Liver (tissue), 9 donors: ENCODE measurements around the gene TRMT61B. TPM values are rescaled to one million over a fixed set of nuclear protein-coding genes. Genes with fewer than 3 reads are reported as not detected.

Experiments used
- DNase-seq: peaks from one replicate; pipeline ENCODE4 v3.0.0-alpha.2; 2017; ENCODE audit warnings: low spot score
- H3K27ac ChIP-seq, 2 donors: one replicate each; pipeline ENCODE4 v1.7.0; 2013; ENCODE audit warnings: inconsistent platforms in 2 of 2, low read length in 2 of 2, control low read depth in 1 of 2, low read depth in 1 of 2, mild to moderate bottlenecking in 1 of 2
- H3K27me3 ChIP-seq, 4 donors: one replicate each; pipeline versions ENCODE4 v1.6.1 to v1.7.0; 2013; ENCODE audit warnings: low read length in 3 of 4, inconsistent platforms in 1 of 4, mild to moderate bottlenecking in 1 of 4, moderate library complexity in 1 of 4; ENCODE audit not compliant: control insufficient read depth in 4 of 4, insufficient read depth in 4 of 4
- H3K36me3 ChIP-seq, 4 donors: one replicate each; pipeline versions ENCODE4 v1.6.1 to v1.7.0; 2013; ENCODE audit warnings: low read length in 3 of 4, mild to moderate bottlenecking in 3 of 4, low read depth in 1 of 4, moderate library complexity in 1 of 4; ENCODE audit not compliant: control insufficient read depth in 4 of 4, insufficient read depth in 3 of 4
- H3K4me1 ChIP-seq, 4 donors: one replicate each; pipeline versions ENCODE4 v1.6.1 to v1.7.0; 2013; ENCODE audit warnings: low read length in 3 of 4, mild to moderate bottlenecking in 3 of 4, moderate library complexity in 1 of 4; ENCODE audit not compliant: control insufficient read depth in 4 of 4, insufficient read depth in 4 of 4
- H3K4me3 ChIP-seq, 3 donors: one replicate each; pipeline versions ENCODE4 v1.6.1 to v1.7.0; 2013; ENCODE audit warnings: low read length in 3 of 3, control low read depth in 1 of 3, low read depth in 1 of 3, mild to moderate bottlenecking in 1 of 3
- H3K9ac ChIP-seq, 2 donors: one replicate each; pipeline ENCODE4 v1.7.0; 2013; ENCODE audit warnings: low read length in 2 of 2, mild to moderate bottlenecking in 2 of 2, moderate library complexity in 2 of 2, control low read depth in 1 of 2, low read depth in 1 of 2
- H3K9me3 ChIP-seq, 4 donors: one replicate each; pipeline versions ENCODE4 v1.6.1 to v1.7.0; 2013; ENCODE audit warnings: low read length in 3 of 4; ENCODE audit not compliant: control insufficient read depth in 4 of 4
- EGR1 ChIP-seq, 2 donors: IDR thresholded peaks; 2 replicates each; pipeline ENCODE4 v1.6.1; 2016 to 2018; ENCODE audit warnings: antibody characterized with exemption in 2 of 2, low read depth in 2 of 2
- FOXA1 ChIP-seq: IDR thresholded peaks from 2 replicates; pipeline ENCODE4 v1.6.1; 2016; ENCODE audit warnings: antibody characterized with exemption
- FOXA2 ChIP-seq: IDR thresholded peaks from 2 replicates; pipeline ENCODE4 v1.6.1; 2016; ENCODE audit warnings: antibody characterized with exemption
- GABPA ChIP-seq, 2 donors: IDR thresholded peaks in 1 of 2; conservative IDR thresholded peaks in 1 of 2; 2 replicates each; pipeline ENCODE4 v1.6.1; 2016; ENCODE audit warnings: antibody characterized with exemption in 2 of 2, mild to moderate bottlenecking in 1 of 2, moderate library complexity in 1 of 2
- HNF4A ChIP-seq, 2 donors: conservative IDR thresholded peaks; 2 replicates each; pipeline ENCODE4 v1.6.1; 2016; ENCODE audit warnings: antibody characterized with exemption in 2 of 2, mild to moderate bottlenecking in 2 of 2
- JUND ChIP-seq, 2 donors: IDR thresholded peaks; 2 replicates each; pipeline ENCODE4 v1.6.1; 2016; ENCODE audit warnings: antibody characterized with exemption in 2 of 2
- NR2F2 ChIP-seq: IDR thresholded peaks from 2 replicates; pipeline ENCODE4 v1.6.1; 2016; ENCODE audit warnings: antibody characterized with exemption
- RAD21 ChIP-seq, 2 donors: IDR thresholded peaks; 2 replicates each; pipeline ENCODE4 v1.6.1; 2016; ENCODE audit warnings: antibody characterized with exemption in 2 of 2, mild to moderate bottlenecking in 2 of 2
- RXRA ChIP-seq, 2 donors: IDR thresholded peaks; 2 replicates each; pipeline ENCODE4 v1.6.1; 2017 to 2018; ENCODE audit warnings: antibody characterized with exemption in 2 of 2, mild to moderate bottlenecking in 1 of 2
- TAF1 ChIP-seq: conservative IDR thresholded peaks from 2 replicates; pipeline ENCODE4 v1.6.1; 2016; ENCODE audit warnings: antibody characterized with exemption, mild to moderate bottlenecking
- YY1 ChIP-seq: IDR thresholded peaks from 2 replicates; pipeline ENCODE4 v1.6.1; 2016; ENCODE audit warnings: antibody characterized with exemption, mild to moderate bottlenecking
- WGBS: extraction: QIAGEN DNeasy Blood & Tissue Kit; methylation state at CpG from one replicate; pipeline ENCODE4 v1.1.7; 2013; 5-methylcytosine and 5-hydroxymethylcytosine counted together
- polyA plus RNA-seq, 2 donors: library from polyadenylated mRNA; stranded (reverse) in 1 of 2; unstranded in 1 of 2; fragments of 200-250 nt in 1 of 2; fragments of >200 nt in 1 of 2; fragmentation: Nextera tagmentation in 1 of 2; extraction: Ambion mirVana in 1 of 2; gene quantifications; one replicate each; pipeline versions ENCODE4 v1.2.1 to v1.2.3, GENCODE V29; 2013 to 2015
- total RNA-seq, 2 donors: library from RNA; depleted of rRNA; stranded (reverse); fragments of >200 nt; gene quantifications; one replicate each; pipeline ENCODE4 v1.2.3, GENCODE V29; 2014
- TF ChIP-seq, protein P1 (sequence below): IDR thresholded peaks from 2 replicates; pipeline ENCODE4 v1.6.1; 2016; ENCODE audit warnings: antibody characterized with exemption
- TF ChIP-seq, protein P2 (sequence below): fragments of 150-350 bp; IDR thresholded peaks from 2 replicates; pipeline ENCODE4 v1.5.1; 2017; ENCODE audit warnings: improper control_type of control experiment, low read depth, low read length; ENCODE audit not compliant: missing input control
- TF ChIP-seq, protein P3 (sequence below): IDR thresholded peaks from 2 replicates; pipeline ENCODE4 v1.6.1; 2016; ENCODE audit warnings: antibody characterized with exemption
- donor health status: healthy.
- donor health status: healthy.
- donor health status: healthy.
- donor health status: healthy.
- donor health status: healthy.

Gene TRMT61B
- total and polyA plus RNA-seq, 4 donors = 7.6 to 10.6 (median 9.7) TPM

DNA sequence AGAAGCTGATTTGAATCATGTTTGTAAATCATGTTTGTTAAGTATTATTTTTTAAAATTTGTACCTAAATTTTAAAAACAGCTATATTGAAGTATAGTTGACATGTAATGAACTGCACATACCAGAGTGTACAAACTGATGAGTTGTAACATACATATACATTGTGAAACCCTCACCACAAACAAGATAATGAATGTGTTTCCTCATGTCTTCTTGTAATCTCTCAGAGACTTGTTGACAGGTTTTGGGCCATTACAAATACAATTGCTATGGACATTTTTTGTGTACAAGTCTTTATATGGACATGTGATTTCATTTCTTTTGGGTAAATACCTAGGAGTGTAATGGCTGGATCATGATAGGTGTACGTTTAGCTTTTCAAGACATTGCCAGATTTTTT is 45.8 kb upstream of the TRMT61B start:
- Histone ChIP-seq H3K9ac (no peak overlapping the region), H3K9me3 (no peaks in the 10 kb centered on the region), H3K4me1 (no peaks in the 10 kb centered on the region), H3K27me3 (no peaks in the 10 kb centered on the region), H3K36me3 (peaks cover 4 to 47% (median 32%) of the 10 kb centered on the region in 4 donors), H3K27ac (no peak overlapping the region), H3K4me3 (no peak overlapping the region)
- DNase-seq = no peak
- WGBS = 93% methylated on average over 1 of the region's 1 CpG
- no peak for TF ChIP-seq TAF1
- TF ChIP-seq NR2F2 = no peak

DNA sequence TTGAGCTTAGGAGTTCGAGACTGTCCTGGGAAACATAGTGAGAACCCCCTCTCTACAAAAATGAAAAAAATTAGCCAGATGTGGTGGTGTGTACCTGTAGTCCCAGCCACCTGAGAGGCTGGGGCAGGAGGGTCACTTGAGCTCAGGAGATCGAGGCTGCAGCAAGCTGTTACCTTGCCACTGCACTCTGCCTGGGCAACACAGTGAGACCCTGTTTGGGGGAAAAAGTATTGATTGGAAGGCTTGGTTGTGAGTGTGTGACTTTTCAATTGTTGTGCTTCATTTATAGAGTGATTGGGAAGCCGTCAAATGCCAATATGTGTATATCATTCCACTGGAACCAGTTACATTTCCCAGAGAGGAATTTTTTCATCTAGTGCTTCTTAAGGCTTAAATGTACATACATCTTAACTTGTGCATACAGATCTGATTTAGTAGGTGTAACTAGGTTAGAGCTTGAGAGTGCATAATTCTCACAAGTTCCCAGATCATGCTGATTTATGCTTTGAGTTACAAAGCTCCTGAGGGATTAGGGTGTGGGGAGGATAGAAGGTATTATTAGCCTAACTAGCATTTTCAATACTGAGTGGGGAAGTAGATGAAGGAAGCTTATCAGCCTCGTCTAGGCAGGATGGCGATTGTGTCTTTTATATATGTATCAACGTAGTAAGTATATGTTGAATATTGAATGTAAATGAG is 39.7 kb upstream of the TRMT61B start:
- no peaks in the 10 kb centered on the region for H3K9me3 ChIP-seq
- H3K4me3 ChIP-seq = no peak overlapping the region
- DNase-seq = no peak
- no peak overlapping the region for H3K27ac ChIP-seq
- H3K4me1 ChIP-seq = no peaks in the 10 kb centered on the region
- no peaks in the 10 kb centered on the region for H3K27me3 ChIP-seq
- no peak overlapping the region for H3K9ac ChIP-seq
- H3K36me3 ChIP-seq = peaks cover 8 to 61% (median 46%) of the 10 kb centered on the region in 4 donors
- 90% methylated on average over 6 of the region's 6 CpGs for WGBS
- no peak for TF ChIP-seq TAF1
- no peak for TF ChIP-seq RXRA (IDR thresholded peaks at IDR 0.05)
- no peak for TF ChIP-seq YY1
- TF ChIP-seq HNF4A (conservative IDR thresholded peaks at IDR 0.05) = no peak
- no peak for TF ChIP-seq NR2F2
- TF ChIP-seq, protein P1, sequence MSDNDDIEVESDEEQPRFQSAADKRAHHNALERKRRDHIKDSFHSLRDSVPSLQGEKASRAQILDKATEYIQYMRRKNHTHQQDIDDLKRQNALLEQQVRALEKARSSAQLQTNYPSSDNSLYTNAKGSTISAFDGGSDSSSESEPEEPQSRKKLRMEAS = no peak
- no peak for TF ChIP-seq FOXA1
- TF ChIP-seq GABPA (IDR thresholded peaks at IDR 0.05 in 1 of 2, conservative IDR thresholded peaks at IDR 0.05 in 1 of 2) = no peak
- TF ChIP-seq, protein P2, sequence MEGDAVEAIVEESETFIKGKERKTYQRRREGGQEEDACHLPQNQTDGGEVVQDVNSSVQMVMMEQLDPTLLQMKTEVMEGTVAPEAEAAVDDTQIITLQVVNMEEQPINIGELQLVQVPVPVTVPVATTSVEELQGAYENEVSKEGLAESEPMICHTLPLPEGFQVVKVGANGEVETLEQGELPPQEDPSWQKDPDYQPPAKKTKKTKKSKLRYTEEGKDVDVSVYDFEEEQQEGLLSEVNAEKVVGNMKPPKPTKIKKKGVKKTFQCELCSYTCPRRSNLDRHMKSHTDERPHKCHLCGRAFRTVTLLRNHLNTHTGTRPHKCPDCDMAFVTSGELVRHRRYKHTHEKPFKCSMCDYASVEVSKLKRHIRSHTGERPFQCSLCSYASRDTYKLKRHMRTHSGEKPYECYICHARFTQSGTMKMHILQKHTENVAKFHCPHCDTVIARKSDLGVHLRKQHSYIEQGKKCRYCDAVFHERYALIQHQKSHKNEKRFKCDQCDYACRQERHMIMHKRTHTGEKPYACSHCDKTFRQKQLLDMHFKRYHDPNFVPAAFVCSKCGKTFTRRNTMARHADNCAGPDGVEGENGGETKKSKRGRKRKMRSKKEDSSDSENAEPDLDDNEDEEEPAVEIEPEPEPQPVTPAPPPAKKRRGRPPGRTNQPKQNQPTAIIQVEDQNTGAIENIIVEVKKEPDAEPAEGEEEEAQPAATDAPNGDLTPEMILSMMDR = no peak
- TF ChIP-seq, protein P3, sequence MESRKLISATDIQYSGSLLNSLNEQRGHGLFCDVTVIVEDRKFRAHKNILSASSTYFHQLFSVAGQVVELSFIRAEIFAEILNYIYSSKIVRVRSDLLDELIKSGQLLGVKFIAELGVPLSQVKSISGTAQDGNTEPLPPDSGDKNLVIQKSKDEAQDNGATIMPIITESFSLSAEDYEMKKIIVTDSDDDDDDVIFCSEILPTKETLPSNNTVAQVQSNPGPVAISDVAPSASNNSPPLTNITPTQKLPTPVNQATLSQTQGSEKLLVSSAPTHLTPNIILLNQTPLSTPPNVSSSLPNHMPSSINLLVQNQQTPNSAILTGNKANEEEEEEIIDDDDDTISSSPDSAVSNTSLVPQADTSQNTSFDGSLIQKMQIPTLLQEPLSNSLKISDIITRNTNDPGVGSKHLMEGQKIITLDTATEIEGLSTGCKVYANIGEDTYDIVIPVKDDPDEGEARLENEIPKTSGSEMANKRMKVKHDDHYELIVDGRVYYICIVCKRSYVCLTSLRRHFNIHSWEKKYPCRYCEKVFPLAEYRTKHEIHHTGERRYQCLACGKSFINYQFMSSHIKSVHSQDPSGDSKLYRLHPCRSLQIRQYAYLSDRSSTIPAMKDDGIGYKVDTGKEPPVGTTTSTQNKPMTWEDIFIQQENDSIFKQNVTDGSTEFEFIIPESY = no peak
- TF ChIP-seq FOXA2 = no peak
- TF ChIP-seq RAD21 (IDR thresholded peaks at IDR 0.05) = no peak
- TF ChIP-seq JUND (IDR thresholded peaks at IDR 0.05) = no peak
- TF ChIP-seq EGR1 (IDR thresholded peaks at IDR 0.05; ENCODE audit: low read depth in 2 of 2) = no peak

DNA sequence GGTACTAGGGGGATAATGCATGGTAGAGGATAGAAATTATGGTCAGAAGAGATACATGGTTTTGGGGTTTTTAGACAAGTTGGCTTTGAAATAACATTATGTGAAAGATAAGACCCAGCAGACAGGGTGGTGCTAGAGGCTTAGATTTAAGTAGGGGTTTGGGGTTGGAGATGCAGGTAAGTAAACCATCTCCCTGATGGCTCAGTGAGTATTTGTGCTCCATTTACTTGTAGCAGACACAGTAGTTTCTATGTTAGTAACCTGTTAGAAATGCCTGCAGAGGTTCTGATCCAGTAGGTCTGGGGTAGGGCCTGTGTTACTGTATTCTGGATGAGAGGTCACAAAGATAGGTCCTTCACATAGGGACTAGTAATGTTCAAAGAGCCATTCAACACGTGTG is 38.1 kb upstream of the TRMT61B start:
- peaks cover 6 to 53% (median 36%) of the 10 kb centered on the region in 4 donors for H3K36me3 ChIP-seq
- 5% methylated on average over 1 of the region's 1 CpG for WGBS
- no peaks in the 10 kb centered on the region for H3K27me3 ChIP-seq
- DNase-seq = no peak
- no peak overlapping the region for H3K27ac ChIP-seq
- no peaks in the 10 kb centered on the region for H3K4me1 ChIP-seq
- no peak overlapping the region for H3K9ac ChIP-seq
- H3K4me3 ChIP-seq = no peak overlapping the region
- no peaks in the 10 kb centered on the region for H3K9me3 ChIP-seq
- TF ChIP-seq, protein P1 = no peak
